ENCODE data around the gene SHH.

Gene SHH

DNA sequence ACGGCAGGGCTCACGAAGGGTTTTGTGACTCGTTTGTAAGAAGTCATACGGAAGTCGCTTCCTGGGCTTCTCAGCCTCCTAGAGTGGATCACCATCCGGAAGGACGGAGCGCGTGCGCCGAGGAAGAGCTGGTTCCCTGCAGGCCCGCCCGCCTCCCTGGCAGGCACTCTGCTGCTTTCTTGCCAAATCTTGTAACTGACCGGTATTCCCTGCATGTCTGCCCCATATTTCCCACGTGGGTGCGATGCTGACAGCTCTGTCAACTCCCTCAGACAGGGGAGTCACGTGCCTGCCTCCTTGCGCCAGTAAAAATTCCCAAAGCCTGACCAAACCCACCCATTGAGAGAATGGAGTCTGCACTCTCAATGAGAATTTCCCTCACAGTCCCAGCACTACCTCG lies 12.7 kb downstream of the SHH start:
- no peak for DNase-seq (ENCODE audit: low spot score)
- TF ChIP-seq, protein P1, sequence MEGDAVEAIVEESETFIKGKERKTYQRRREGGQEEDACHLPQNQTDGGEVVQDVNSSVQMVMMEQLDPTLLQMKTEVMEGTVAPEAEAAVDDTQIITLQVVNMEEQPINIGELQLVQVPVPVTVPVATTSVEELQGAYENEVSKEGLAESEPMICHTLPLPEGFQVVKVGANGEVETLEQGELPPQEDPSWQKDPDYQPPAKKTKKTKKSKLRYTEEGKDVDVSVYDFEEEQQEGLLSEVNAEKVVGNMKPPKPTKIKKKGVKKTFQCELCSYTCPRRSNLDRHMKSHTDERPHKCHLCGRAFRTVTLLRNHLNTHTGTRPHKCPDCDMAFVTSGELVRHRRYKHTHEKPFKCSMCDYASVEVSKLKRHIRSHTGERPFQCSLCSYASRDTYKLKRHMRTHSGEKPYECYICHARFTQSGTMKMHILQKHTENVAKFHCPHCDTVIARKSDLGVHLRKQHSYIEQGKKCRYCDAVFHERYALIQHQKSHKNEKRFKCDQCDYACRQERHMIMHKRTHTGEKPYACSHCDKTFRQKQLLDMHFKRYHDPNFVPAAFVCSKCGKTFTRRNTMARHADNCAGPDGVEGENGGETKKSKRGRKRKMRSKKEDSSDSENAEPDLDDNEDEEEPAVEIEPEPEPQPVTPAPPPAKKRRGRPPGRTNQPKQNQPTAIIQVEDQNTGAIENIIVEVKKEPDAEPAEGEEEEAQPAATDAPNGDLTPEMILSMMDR (IDR thresholded peaks at IDR 0.05), result no peak
- Histone ChIP-seq H3K27ac (no peak overlapping the region), H3K4me3 (no peak overlapping the region)

DNA sequence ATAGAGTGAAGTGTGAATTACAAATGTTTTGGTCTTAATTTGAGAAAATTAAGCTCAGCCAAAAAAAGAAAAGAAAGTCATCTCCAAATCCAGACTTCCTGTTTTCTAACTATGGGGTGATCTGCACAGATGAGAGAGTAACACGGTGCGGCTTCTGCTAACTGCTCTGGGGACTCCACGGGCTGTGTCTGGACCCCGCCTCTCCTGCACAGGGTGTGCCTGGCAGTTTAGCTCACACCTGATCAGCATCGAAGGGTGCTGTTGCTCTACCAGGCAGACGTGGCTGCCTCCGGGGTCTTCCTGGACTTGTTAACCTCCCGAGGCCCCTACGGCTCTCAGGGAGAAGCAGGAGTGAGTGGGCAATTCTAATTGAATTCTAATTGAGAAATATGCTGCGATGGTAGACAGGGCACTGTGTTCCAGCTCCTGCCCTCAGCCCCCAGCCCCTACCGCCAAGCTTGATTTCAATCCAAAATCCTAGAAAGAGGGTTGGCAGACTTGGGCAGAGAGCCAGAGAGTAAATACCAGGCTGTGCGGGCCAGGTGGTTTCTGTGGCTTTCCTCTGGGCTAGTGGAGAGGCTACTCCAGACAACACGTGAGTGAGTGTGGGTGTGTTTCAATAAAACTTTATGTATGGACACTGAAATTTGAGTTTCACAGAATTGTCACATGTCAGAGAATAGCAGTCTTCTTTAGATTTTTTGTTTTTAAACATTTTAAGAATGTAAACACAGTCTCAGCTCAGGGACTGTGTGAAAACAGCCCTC lies 13.4 kb downstream of the SHH start:
- H3K27ac ChIP-seq, result no peak overlapping the region
- no peak for DNase-seq (ENCODE audit: low spot score)
- no peak overlapping the region for H3K4me3 ChIP-seq
- TF ChIP-seq, protein P1 (IDR thresholded peaks at IDR 0.05), result no peak

DNA sequence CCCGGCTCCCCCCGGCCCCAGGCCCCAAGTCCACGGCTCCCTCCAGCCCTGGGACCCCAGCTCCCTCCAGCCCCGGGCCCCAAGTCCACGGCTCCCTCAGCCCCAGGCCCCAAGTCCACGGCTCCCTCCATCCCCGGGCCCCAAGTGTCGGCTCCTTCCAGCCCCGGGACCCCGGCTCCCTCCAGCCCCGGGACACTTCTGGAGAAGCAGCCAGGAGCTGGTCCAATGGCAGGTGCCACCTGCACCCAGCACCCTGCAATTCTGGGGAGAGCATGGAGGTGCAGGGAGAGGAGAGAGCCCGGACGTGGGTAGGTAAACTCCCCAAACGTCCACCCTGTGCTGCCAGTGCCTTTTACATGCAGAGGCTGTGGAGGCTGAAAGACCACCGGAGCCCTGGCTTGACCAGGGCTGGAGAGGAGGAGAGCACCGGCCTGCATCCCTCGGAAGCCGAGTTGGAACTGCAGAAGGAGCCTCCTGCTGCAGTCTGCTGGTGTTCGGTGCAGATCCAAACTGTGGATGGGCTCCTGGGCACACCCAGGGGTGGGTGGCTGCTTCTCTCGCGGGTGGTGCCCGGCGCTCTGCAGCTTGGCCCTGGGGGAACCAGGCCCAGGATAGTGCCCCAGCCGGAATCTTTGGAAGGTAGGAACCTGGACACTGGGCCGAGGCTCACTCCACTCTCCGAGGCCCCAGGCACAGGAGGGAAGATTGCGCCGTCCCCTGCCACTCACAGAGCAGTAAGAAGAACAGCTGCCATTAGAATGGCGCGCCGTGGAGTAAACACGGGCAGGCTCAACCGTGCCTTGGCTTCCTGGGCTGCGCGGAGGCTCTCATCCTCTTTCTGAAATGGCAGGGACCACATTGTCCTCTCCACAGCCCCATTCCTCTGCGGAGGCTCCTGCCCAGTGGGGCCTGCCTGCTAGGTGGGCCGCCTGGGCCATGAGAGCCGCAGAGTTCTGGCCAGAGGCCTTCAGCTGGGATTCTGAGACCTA lies 14.7 kb downstream of the SHH start:
- Histone ChIP-seq H3K27ac (no peak overlapping the region), H3K4me3 (no peak overlapping the region)
- TF ChIP-seq, protein P1 (IDR thresholded peaks at IDR 0.05), result no peak
- DNase-seq (ENCODE audit: low spot score), result no peak

DNA sequence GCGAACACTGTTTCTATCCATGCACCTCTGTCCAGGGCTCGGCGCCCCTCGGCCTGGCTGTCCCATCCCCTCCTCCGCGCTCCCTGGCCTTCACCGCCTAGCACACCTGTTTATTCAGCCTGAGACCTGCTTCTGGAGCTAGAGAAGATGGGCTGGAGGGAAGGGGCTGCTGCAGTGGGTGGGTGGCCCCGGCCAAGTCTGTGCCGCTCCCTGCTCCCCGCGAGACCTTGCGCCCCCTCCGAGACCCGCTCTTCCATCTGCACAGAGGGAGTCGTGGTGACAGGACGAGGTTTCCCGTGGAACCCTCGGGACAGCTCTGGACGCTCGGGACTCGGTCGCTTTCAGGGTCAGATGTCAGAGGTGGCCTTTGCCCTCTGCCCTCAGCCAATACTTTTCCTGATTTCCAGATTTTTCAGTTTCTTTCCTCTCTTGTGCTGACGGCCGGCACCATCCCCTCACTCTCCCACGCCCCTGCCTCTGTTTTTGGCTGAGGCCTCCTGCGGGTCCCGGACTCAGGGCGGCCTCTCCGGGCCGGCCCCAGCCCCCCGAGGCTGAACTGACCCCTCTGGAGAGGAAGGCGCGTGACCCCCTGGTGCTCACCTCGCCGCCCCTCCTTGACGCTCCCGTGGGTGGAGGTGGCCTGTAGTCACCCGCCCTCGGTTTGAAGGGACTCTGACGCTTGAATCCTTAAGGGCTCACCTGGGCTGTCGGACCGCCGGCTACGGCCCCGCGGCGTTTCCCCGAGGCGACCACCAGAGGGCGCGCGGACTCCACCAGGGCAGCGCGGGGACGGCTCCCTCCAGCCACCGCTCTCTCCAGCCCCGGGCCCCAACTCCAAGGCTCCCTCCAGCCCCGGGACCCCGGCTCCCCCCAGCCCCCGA lies 15.6 kb downstream of the SHH start:
- TF ChIP-seq, protein P1 (IDR thresholded peaks at IDR 0.05), result peak; percentile 92
- Histone ChIP-seq H3K27ac (no peak overlapping the region), H3K4me3 (no peak overlapping the region)
- DNase-seq (ENCODE audit: low spot score), result no peak

DNA sequence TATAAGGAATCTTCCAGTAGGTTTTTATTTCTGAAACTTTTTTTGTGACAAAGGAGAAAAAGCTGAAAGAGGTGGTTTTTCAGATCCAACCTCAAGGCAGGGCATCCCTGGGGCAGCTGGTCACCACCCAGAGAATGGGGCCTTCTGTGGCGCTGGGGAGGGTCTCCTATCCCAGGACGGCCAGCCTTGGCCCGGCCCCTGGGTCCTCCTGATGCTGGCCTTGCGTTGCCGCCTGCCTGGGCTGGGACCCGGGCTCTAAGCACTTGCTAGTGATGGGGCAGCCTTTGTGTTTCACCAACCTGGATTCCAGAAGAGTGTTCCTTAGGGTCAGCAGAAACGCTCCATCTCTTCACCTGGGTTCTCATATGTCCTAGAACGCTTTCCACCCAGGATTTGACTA lies 16.3 kb downstream of the SHH start:
- H3K27ac ChIP-seq, result no peak overlapping the region
- no peak for DNase-seq (ENCODE audit: low spot score)
- TF ChIP-seq, protein P1 (IDR thresholded peaks at IDR 0.05), result no peak
- H3K4me3 ChIP-seq, result no peak overlapping the region

DNA sequence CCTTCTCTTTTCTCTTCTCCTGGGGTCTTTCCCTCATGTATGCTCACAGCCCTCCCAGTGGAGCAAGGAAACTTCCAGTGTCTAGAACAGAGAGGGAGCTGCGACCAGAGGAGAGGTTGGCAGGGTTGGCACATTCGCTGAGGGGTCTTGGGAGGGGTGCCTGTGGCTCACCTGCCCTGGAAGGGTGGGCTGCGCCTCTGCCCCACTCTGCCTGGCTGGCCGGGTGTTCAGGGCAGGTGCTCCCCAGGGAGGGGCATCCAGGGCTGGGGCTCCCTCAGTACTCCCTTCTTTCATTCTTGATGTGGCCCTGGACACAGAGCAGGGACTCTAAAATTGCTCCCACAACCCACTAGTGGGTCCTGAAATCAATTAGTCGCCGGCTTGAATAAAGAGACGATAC lies 16.9 kb downstream of the SHH start:
- Histone ChIP-seq H3K27ac (no peak overlapping the region), H3K4me3 (no peak overlapping the region)
- TF ChIP-seq, protein P1 (IDR thresholded peaks at IDR 0.05), result no peak
- no peak for DNase-seq (ENCODE audit: low spot score)

All from coronary artery (tissue), 2 donors.